ENCODE data around the gene FYN. TPM values are rescaled to one million over a fixed set of nuclear protein-coding genes. Genes with fewer than 3 reads are reported as not detected.

The FYN gene
- polyA plus RNA-seq, 2 of the 4 experiments (the other 2 are of a cell fraction), result 3.5 to 3.7 TPM

GRCh38 chr6:111765763-111766162, 107.5 kb downstream of the FYN start:
- no peak for FAIRE-seq
- ChIA-PET POLR2A (no interaction called here), CTCF (no interaction called here)
- 81% methylated on average over 1 of the region's 1 CpG for WGBS (ENCODE audit: missing lambda C conversion rate)
- H3K9me3 ChIP-seq, result no peaks in the 10 kb centered on the region
- no peaks in the 10 kb centered on the region for H3K4me1 ChIP-seq
- no peak for DNase-seq (ENCODE audit: low read depth in 1 of 2, low spot score in 1 of 2)
- ATAC-seq, result no peak
- H3K27ac ChIP-seq, result no peak overlapping the region
- H3K4me2 ChIP-seq, result no peak overlapping the region
- H3K4me3 ChIP-seq, result no peak overlapping the region
- TF ChIP-seq EP300 (IDR thresholded peaks at IDR 0.05) (no peak), RNF2 (IDR thresholded peaks at IDR 0.05; ENCODE audit: borderline replicate concordance, low read depth) (no peak), GATA3 (IDR thresholded peaks at IDR 0.05; ENCODE audit: borderline replicate concordance) (no peak), PHF8 (IDR thresholded peaks at IDR 0.05; ENCODE audit: borderline replicate concordance, low read depth) (no peak), CEBPB (IDR thresholded peaks at IDR 0.05) (no peak), ELK1 (IDR thresholded peaks at IDR 0.05; ENCODE audit: low read depth, low read length) (no peak)

GRCh38 chr6:111764238-111765175, 108.7 kb downstream of the FYN start:
- DNase-seq (ENCODE audit: low read depth in 1 of 2, low spot score in 1 of 2) (no peak), FAIRE-seq (no peak), ATAC-seq (no peak)
- WGBS (ENCODE audit: missing lambda C conversion rate), result 72% methylated on average over 13 of the region's 13 CpGs
- Histone ChIP-seq H3K27ac (no peak overlapping the region), H3K9me3 (no peaks in the 10 kb centered on the region), H3K4me3 (no peak overlapping the region), H3K4me2 (no peak overlapping the region), H3K4me1 (no peaks in the 10 kb centered on the region)
- TF ChIP-seq ELK1 (IDR thresholded peaks at IDR 0.05; ENCODE audit: low read depth, low read length) (no peak), RARB (CRISPR knock-in tag; IDR thresholded peaks at IDR 0.05) (no peak), TP53 (CRISPR knock-in tag; IDR thresholded peaks at IDR 0.05) (no peak), NFE2L2 (conservative IDR thresholded peaks at IDR 0.05; ENCODE audit: low read length) (no peak), ZSCAN20 (CRISPR knock-in tag; IDR thresholded peaks at IDR 0.05) (no peak), FOSL2 (IDR thresholded peaks at IDR 0.05) (no peak), FOSL2 (CRISPR knock-in tag; IDR thresholded peaks at IDR 0.05) (no peak), RAD21 (conservative IDR thresholded peaks at IDR 0.05 in 1 of 2, IDR thresholded peaks at IDR 0.05 in 1 of 2) (no peak), JUN (IDR thresholded peaks at IDR 0.05) (no peak), ZNF302 (CRISPR knock-in tag; IDR thresholded peaks at IDR 0.05) (no peak), BCL3 (IDR thresholded peaks at IDR 0.05) (no peak), GATA3 (IDR thresholded peaks at IDR 0.05; ENCODE audit: borderline replicate concordance) (no peak), HES2 (IDR thresholded peaks at IDR 0.05) (no peak), MAZ (IDR thresholded peaks at IDR 0.05; ENCODE audit: borderline replicate concordance, low read depth, low read length) (no peak), CBX8 (IDR thresholded peaks at IDR 0.05) (no peak), MAFK (IDR thresholded peaks at IDR 0.05; ENCODE audit: partially characterized antibody) (no peak), HEYL (CRISPR knock-in tag; IDR thresholded peaks at IDR 0.05) (no peak), CHD2 (IDR thresholded peaks at IDR 0.05; ENCODE audit: low read length, partially characterized antibody) (no peak), BHLHE40 (IDR thresholded peaks at IDR 0.05; ENCODE audit: low read depth, low read length) (no peak), USF2 (IDR thresholded peaks at IDR 0.05) (no peak), RNF2 (IDR thresholded peaks at IDR 0.05; ENCODE audit: borderline replicate concordance, low read depth) (no peak)
- POLR2A ChIA-PET, result no interaction called here
- CTCF ChIA-PET, result no interaction called here
